ENCODE results near the gene CD3G. TPM values are rescaled to one million over a fixed set of nuclear protein-coding genes. Genes with fewer than 3 reads are reported as not detected.

CD3G gene
- total and polyA plus RNA-seq, 12 donors: 0.03 to 1.3 (median 0.61) TPM; not detected in 1

GRCh38 chr11:118370774-118371173 lies 26.6 kb downstream of the CD3G start:
- intact Hi-C loops (cut with DNase I): no loop called here
- no peak for DNase-seq
- no peak overlapping the region for H3K27ac ChIP-seq
- H3K4me1 ChIP-seq (replicated peaks in 1 of 2): no peaks in the 10 kb centered on the region
- 91 to 98% (median 94%) methylated on average over 4 of the region's 4 CpGs for WGBS, 4 donors
- H3K4me3 ChIP-seq: no peak overlapping the region
- TF ChIP-seq CTCF (IDR thresholded peaks at IDR 0.05) (no peak), POLR2A (IDR thresholded peaks at IDR 0.05) (no peak)
- peaks cover 0 to 98% of the 10 kb centered on the region in 2 donors for H3K36me3 ChIP-seq (replicated peaks in 1 of 2)
- H3K9me3 ChIP-seq (replicated peaks in 1 of 3): no peaks in the 10 kb centered on the region
- no peaks in the 10 kb centered on the region for H3K27me3 ChIP-seq

GRCh38 chr11:118373263-118373662 lies 29.1 kb downstream of the CD3G start:
- no peak for TF ChIP-seq CTCF (IDR thresholded peaks at IDR 0.05)
- TF ChIP-seq POLR2A (IDR thresholded peaks at IDR 0.05): no peak

GRCh38 chr11:118373871-118374270 lies 29.7 kb downstream of the CD3G start:
- Histone ChIP-seq H3K36me3 (replicated peaks in 1 of 2) (peaks cover 0 to 93% of the 10 kb centered on the region in 2 donors), H3K4me1 (replicated peaks in 1 of 2) (no peaks in the 10 kb centered on the region), H3K9me3 (replicated peaks in 1 of 3) (no peaks in the 10 kb centered on the region), H3K27ac (no peak overlapping the region), H3K4me3 (no peak overlapping the region), H3K27me3 (no peaks in the 10 kb centered on the region)
- intact Hi-C loops (cut with DNase I): no loop called here
- 92 to 98% (median 94%) methylated on average over 5 of the region's 5 CpGs for WGBS, 4 donors
- no peak for DNase-seq
- TF ChIP-seq POLR2A (IDR thresholded peaks at IDR 0.05): no peak

More at GRCh38 chr11:118373263-118373662, 29.1 kb downstream of the CD3G start:
- DNase-seq: no peak
- no peaks in the 10 kb centered on the region for H3K9me3 ChIP-seq (replicated peaks in 1 of 3)
- WGBS, 4 donors: 93 to 97% (median 94%) methylated on average over 2 of the region's 2 CpGs
- no peaks in the 10 kb centered on the region for H3K4me1 ChIP-seq (replicated peaks in 1 of 2)
- H3K4me3 ChIP-seq: no peak overlapping the region
- H3K36me3 ChIP-seq (replicated peaks in 1 of 2): peaks cover 0 to 93% of the 10 kb centered on the region in 2 donors
- intact Hi-C loops (cut with DNase I): no loop called here
- no peak overlapping the region for H3K27ac ChIP-seq
- no peaks in the 10 kb centered on the region for H3K27me3 ChIP-seq

GRCh38 chr11:118374729-118375128 lies 30.6 kb downstream of the CD3G start:
- Histone ChIP-seq H3K4me3 (no peak overlapping the region), H3K4me1 (replicated peaks in 1 of 2) (no peaks in the 10 kb centered on the region), H3K27me3 (no peaks in the 10 kb centered on the region), H3K27ac (no peak overlapping the region), H3K36me3 (replicated peaks in 1 of 2) (peaks cover 0 to 93% of the 10 kb centered on the region in 2 donors), H3K9me3 (replicated peaks in 1 of 3) (no peaks in the 10 kb centered on the region)
- TF ChIP-seq CTCF (IDR thresholded peaks at IDR 0.05): no peak
- no peak for TF ChIP-seq POLR2A (IDR thresholded peaks at IDR 0.05)
- DNase-seq: no peak
- WGBS, 4 donors: 78 to 88% (median 81%) methylated on average over 3 of the region's 3 CpGs
- intact Hi-C loops (cut with DNase I): no loop called here

- no peaks in the 10 kb centered on the region for H3K4me1 ChIP-seq (replicated peaks in 1 of 2)
- intact Hi-C loops (cut with DNase I): no loop called here
- no peaks in the 10 kb centered on the region for H3K9me3 ChIP-seq (replicated peaks in 1 of 3)
- H3K4me3 ChIP-seq: no peak overlapping the region
- H3K27me3 ChIP-seq: no peaks in the 10 kb centered on the region
- DNase-seq: no peak
- peaks cover 0 to 88% of the 10 kb centered on the region in 2 donors for H3K36me3 ChIP-seq (replicated peaks in 1 of 2)
- TF ChIP-seq POLR2A (IDR thresholded peaks at IDR 0.05) (no peak), CTCF (IDR thresholded peaks at IDR 0.05) (no peak)
- H3K27ac ChIP-seq: no peak overlapping the region
These were observed 31.8 kb downstream of the CD3G start for GRCh38 chr11:118375978-118376377.

All from adrenal gland (tissue), 12 donors.